UCSD-AML1 (cell line): ENCODE data around the gene DSCAML1.
A peak's percentile ranks its signal among the peaks of the same experiment; 100 is the strongest.

Experiments used
- DNase-seq: peaks from one replicate; lab custom pipeline; 2025; ENCODE audit not compliant: unreplicated experiment; lab: John Stamatoyannopoulos, UW

DSCAML1 gene

DNA sequence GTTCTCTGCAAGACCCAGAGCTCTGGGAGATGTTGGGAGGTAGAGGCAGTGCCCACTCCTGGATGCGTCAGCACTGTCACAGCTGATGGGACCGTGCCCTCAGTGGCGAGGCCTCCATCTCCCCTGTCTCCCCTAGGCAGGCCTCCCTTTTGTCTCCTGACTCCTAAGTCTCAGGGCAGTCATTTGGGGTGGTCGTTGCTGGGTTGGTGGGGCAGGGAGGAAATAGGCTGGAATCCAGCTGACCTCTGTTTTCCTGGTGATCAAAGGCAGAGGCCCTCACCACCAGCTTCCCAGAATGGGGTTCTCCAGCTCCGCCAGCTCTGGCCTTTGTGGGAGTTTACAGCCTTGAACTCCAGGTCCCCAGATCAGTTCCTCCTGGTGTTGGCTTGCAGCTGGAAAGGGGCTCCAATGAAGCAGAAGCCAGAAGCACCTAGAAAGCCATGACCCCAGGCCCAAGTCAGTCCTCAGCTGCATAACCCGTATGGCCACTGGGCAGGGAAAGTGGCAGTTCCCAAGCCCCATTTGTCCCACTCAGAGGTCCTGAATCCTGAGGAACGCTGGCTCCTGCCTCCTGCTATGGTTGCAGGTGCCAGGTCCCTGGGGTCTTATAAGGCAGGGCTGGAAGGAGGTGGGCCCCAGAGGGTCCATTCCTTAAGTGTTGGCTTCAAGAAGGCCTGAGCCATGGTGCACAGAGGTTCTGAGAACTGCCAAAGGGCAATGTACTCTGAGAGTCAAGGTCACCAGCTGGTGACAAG, 34.8 kb upstream of the DSCAML1 start:
- DNase-seq = no peak

DNA sequence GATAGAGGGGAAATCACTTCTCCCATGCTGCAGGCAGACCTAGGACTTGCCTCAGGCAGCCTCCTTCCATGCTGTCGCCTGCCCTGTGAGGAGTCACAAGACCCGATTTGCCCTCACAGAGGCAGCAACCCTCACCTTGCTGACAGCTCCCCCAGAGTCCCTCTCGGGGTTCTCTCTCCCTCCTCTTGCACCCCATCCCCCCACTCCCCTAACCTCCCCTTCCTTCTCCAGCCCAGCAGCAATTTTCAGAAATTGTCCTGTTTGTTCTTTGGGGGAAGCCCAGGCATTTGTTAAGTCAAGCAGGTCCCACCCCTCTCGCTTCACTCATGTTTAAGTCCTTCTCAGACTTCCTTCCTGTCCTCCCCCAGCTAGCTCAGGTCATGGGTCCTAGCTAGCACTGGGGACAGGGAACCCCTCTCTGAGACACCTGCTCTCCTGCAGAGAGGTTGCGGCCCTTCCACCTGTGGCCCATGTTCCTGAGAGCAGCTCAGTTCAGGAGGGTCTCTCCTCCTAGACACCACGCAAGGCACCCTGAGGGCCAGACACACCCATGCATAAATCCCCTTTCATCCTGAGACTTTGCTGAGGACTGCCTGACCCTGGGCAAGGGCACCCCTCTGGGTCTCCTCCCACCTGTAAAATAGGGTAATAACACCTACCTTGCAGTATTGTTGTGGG, 33.8 kb upstream of the DSCAML1 start:
- DNase-seq = no peak

DNA sequence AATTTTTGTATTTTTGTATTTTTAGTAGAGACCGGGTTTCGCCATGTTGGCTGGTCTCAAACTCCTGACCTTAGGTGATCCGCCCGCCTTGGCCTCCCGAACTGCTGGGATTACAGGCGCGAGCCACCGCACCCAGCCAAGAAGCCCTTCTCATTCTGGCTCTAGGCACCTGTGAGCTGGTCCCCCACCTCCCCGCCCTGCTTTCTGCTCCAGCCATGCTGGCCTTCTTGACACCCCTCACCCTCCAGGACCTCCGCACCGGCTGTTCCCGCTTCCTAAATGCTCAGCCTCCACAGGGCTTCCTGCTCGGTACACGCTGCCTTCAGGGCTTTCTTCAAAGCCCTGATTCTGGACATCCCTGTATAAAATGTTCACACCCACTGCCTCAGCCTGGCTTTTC, 33.1 kb upstream of the DSCAML1 start:
- DNase-seq = no peak

DNA sequence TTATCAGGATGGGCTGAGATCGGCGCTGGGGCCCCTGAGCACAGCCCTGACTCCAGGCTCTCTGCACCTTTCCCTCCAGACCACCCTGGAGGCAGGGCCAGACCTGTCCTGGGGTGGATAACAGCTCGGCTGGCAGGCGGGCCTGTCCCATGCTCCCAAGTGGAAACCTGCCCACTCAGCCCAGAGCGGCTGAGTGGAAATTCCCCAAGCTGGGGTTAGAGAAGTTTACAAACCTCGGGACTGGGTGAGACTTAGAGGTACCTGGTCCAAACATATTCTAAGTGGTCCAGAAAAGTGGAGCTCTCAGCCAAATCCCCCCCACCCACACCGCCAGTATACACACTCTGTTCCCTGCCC, 32.3 kb upstream of the DSCAML1 start:
- DNase-seq = no peak

DNA sequence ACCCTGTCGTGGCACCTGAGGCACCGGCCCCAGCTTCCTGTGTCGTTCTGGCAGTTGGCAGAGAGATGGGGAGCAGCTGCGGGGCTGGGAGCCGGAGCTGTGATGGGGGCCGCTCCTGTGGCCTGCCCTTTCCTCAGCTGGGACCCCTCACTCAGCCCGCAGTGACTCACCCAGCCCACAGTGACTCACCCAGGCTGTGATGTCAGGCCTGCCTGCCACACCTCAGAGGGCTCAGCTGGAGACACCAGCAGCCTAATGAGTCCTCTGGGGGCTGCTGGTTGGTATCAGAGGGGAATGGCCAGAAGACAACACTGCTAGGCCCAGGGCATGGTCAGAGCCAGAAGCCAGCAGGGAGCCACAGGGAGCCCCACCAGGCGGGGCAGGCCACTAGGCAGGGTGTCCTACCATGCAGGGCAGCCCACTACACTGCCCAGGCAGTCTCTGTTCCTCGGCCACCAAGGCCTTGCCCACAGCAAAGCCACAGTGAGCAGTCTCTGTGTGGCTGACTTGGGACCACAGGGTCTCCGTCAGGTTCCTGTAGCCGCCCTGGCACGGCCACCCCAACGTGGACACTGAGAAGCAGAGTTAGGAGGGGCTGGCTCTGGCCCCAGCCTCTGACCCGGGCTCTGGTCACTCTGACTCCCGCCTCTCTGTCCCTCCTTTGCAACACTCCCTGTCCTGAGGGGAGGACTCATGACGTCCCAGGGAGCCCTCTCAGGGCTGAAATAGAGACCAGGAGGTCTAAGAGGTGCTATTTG, 31.8 kb upstream of the DSCAML1 start:
- peak; percentile 46 for DNase-seq

DNA sequence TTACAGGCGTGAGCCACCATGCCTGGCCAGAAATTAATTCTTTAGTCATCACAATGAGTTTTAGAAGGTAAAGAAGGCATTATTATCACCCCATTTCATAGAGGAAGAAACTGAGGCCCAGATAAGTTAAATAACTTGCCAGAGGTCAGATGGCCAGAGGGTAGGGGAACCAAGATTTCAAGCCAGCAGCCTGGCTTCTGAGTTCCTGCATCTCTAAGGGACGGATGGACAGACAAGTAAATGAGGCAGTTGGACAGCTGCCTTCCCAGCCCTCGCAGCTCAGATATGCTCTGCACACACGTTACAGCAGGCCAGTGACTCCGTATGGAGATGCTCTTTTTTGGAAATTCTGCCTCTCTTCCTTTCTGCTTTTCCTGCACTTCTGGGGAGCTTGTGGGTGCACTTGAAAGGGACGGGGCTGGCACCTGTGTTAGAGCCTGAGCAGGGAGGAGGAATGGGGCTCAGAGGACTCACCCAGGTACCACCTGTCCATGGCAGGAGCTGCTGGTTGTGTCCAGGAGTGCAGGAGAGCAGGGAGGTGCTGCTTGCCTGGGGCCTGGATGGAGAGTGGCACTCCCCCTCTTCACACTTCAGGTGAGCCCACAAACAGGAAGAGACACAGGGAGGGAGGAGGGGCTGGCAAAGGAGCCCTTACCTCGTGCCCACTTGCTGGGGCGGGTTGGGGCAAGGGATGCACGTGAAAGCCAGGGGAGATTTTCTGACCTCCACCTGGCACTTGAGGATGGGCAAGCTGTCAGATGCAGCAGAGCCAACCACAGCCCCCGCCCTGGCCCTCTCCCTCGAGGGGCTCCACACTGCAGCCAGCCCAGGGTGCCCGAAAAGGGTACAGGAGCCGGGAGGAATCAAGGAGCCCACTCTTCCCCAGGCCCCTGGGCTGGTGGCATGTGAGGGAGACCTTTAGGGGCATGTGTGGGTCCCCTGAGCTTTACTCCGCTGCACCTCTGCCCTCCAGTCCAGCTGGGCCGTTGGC, 30.8 kb upstream of the DSCAML1 start:
- no peak for DNase-seq

DNA sequence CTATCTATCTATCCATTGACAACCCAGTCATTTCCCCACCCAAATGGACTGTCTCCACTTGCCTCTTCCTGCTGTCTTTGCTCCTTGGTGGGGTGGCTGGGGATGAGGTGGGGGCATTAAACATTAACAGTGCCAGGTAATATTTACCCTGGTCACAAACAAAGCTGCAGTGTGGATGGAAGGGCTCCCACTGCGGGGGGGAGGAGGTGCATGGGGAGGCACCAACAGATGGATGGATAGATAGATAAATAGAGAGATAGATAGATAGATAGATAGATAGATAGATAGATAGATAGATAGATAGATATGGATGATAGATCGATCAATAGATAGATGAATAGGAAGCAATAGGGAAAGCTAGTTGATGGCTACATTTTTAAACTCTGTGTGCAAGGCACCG, 29.8 kb upstream of the DSCAML1 start:
- no peak for DNase-seq

DNA sequence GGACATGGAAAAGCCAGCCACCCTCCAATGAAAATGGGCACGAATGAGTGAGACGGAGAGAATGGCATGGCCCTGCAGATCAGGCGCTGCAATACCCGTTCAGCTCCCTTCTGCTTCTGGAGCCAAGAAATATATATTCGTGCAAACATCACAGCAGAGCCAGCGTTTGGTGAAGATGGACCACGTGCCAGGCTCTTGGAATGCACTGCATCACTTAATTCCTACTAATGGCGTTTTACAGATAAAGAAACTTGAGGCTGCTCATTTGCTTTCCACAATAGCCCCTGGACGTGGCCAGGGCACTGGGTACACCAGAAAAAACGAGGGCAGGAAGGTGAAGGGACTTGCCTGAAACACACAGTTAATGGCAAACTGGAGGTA, 29.2 kb upstream of the DSCAML1 start:
- no peak for DNase-seq

DNA sequence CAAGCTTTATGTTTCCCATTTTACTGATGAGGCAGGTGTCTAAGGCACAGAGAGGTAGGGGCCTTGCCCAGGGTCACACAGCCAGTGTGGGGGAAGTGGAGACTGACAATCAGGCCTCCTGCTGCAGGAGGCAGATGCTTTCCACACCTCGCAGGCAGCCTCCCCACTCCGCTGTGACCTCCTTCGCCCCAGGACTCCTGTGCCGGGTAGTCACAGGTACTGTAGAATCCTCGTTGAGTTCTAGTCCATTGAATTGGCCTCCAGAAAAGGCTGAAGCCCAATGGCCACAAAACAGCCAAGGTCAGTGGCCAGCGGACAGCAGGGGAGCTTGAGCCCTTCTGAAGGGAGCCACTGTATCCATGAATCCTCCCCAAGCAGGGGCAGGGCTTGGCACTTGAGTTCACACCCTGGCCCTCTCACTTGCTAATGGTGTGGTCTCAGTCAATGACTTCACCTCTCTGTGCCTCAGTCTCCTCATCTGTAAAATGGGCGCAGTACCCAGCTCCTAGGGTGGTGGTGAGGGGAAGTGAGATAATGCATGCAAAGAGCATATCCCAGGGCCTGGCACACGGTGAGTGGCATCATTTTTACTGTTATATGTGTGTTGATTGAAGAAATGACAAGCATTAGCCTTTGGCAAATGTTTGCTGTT, 28.6 kb upstream of the DSCAML1 start:
- DNase-seq = no peak

DNA sequence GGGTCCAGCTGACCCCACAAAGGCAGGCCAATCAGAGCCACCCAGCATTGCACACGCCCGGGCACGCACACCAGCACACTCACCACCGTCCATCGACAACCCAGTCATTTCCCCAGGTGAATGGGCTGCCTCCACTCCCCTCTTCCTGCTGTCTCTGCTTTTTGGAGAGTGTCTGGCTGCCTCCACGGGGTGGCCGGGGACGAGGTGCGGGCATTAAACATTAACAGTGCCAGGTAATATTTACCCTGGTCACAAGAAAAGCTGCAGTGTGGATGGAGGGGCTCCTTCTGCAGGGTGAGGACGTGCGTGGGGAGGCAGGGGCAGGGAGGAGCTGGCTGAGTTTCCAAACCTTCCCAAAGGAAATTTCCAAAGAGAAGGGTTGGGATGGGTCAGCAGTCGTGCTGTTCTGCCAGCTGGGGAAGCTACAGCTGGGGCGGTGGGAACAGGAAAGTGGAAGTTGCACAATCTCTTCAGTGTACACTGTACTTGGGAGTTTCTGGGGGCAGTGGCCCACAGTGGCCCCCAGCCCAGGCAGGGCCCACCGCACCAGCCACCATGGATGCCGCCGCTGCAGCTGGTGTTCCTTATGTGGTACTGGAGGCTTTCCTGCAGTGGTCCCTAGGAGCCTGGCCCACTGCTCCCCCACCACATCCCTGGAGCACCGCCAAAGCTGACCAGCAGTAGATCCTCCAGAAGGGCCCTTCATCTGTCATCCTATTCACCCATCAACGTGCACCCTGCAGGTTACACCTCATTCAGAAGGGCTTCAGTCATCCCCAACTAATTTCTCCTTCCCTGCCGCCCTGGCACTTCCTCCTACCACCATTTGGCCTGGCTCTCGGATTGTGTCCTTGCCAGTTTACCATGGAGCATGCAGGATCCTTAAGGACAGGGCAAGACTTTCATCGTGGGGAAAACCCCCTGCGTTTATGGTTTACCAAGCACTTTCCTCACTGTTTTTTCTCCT, 27.8 kb upstream of the DSCAML1 start, which contains the start of gene FXYD2:
Gene FXYD2, minus strand, starts transcription at position 174 of the 967 bp plus-strand sequence. Its CDS starts 66 bp downstream, at position 108.
- no peak for DNase-seq

DNA sequence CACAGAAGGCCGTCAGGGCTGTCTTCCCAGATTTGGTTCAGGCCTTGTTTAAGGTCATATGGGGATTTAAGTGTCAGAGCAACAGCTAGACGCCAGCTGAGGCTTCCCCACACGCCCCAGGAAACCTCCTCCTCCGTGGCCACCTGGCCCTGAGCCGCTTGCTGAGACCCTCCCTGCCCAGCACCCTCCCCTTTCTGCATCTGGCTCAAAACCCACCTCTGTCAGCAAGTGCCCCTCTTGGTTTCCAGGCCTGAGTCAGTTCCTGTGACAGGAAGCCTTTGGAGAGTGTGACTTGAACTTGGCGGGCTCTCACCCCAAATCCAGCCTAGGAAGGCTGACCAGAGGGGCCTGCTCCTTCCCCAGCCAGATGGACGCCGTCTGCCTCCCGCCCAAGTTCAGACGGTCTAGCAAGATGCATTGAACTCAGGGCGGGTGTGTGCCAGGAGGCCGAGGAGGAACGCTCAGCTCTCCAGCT, 27.0 kb upstream of the DSCAML1 start:
- DNase-seq = peak; percentile 78

DNA sequence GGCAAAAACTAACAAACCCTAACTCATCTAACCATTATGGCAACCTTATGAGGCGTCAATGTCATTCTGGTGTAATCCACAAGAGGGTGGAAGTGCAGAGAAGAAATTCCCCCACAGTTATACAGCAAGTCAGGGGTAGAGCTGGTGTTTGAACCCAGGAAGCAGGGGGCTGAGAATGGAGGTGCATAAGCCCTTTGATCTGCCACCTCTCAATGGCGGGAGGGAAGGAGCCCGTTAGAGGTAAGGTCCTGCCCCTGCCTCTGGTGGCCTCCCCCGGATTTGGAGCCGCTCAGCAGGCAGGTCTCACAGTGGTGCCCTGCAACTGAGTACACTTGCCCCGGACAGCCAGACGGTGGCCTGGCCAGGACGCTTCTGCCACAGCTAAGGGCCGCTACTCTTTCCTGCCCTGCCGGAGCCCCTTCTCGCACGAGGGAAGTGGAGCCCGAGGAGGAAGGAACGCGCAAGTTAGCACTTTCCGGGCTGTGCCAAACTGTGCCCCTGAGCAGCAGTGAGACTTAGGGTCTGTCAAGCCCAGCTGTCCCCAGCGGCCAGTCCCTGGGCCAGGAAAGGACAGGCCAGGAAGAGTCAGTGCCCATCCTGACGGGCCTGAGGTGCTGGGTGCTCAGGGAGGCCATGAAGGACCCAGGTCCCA, 26.4 kb upstream of the DSCAML1 start:
- DNase-seq = peak; percentile 78

DNA sequence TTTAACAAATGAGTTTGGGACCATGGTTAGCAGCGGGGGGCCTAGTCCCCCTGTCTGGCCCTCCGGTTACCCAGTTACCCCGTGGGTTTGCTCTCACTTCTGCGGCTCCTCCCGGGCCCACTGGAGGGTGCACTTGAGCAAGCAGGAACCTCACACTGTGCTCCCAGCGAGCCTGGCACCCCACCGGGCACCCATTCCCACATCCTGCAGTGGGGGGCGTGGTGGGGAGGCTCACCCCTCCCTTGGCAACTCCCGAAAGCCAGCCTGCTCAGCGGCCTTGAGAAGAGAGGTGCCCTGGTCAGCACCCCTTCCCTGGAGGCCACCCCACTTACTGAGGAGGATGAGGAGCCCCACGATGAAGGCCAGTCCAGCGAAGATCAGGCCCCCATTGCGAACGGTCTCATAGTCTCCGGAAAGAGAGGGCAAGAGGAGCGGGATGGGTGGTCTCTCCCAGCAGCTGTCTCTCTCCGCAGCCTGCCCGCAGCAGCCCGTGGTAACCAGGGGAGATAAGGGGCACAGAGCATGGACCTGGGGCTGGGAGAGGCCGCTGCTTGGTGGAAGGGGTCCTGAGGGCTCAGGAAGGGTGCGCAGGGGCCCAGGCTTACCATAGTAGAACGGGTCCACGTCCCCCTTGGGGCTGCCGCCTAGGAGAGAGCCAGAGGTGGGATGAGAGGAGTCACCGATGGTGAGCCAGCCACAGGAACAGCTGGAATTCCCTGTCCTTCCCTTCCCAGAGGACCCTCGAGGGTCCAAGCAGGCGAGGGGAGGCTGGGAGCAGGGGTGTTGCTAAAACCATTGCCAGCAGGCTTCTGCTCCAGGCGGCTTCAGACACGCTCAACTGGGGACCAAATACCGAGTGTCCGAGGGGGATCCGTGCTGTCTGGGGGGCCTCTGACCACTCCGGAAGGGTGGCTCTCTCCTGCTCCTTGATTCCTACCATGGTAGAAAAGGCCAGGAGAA, 25.3 kb upstream of the DSCAML1 start:
- DNase-seq = peak; percentile 70

DNA sequence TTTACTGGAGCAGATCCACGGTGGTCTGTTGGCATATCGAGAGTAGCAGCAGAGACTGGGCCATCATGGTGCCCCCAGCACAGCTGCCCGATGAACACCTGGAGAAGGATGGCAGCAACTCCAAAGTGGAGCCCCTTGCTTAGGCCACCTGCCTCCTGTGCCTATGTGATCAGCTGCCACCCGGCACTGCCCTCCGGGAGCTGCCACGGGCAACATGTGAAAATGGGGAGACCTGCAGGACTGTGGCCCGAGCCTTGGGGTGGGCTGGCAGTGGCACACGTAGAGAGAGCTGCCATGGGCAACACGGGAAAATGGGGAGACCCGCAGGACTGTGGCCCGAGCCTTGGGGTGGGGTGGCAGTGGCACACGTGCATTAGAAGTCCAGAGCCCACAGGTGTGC, 24.4 kb upstream of the DSCAML1 start:
- no peak for DNase-seq

DNA sequence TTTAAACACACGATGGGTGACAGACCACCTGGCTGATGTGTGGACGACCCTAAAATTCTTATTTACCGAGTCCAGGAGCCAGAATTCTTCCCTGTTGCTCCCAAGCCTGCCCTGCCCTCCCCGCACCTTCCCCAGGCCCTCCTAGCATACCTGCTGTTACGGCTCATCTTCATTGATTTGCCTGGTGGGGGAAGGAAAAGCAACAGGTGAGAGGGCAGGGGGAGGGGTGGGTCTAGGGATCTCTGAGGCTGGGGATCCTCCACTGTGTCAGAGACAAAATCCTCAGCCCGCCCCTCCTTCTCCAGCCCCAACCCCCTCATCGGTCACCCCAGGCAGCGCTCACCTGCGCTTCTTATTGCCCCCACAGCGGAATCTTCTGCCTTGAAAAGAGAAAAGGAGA, 23.5 kb upstream of the DSCAML1 start:
- DNase-seq = no peak

DNA sequence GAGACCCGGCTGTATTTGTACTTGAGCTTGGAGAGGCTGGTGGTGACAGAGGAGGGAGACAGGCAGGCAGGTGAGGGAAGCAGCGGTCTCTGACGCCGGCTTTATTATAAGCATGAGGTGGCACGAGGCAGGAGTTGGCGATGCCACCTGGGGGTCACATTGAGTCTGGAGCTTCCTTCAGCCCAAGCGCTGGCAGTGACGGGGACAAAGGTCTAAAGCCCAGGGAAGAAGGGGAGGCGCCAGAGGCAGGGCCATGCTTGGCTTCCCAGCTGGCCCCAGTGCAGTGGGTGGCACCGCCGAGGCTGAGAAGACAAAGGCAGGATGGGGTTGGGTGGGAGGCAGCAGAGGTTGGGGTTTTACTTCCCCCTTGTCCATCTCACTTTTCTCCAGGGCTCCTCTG, 23.1 kb upstream of the DSCAML1 start:
- no peak for DNase-seq
